Adrenal gland (tissue), 12 donors: ENCODE results near the gene HMG20B. TPM values are rescaled to one million over a fixed set of nuclear protein-coding genes. Genes with fewer than 3 reads are reported as not detected.
A peak's percentile ranks its signal among the peaks of the same experiment; 100 is the strongest.
"Not testable (repeated sequence)": the region's sequence is repeated elsewhere in the genome, so short reads cannot be mapped to it uniquely, and the experiment has no call there.

ENCODE experiments used
- DNase-seq, 7 donors: peaks; one replicate each; pipeline ENCODE4 v3.0.0-alpha.2; 2019 to 2020
- H3K27ac ChIP-seq, 5 donors: fragments of 200-600 bp; sonication (generic) in 4 of 5; 1 replicate in 3 of 5; 2 replicates in 2 of 5; pipeline versions ENCODE4 v1.5.1 to v1.8.0; 2016 to 2020; ENCODE audit warnings: mild to moderate bottlenecking in 1 of 5
- H3K27me3 ChIP-seq: fragments of 200-600 bp; 2 replicates; pipeline ENCODE4 v1.8.0; 2021
- H3K36me3 ChIP-seq, 2 donors: fragments of 200-600 bp; replicated peaks in 1 of 2; 1 replicate in 1 of 2; 2 replicates in 1 of 2; pipeline versions ENCODE4 v1.5.1 to v1.8.0; 2018 to 2022
- H3K4me1 ChIP-seq, 2 donors: fragments of 200-600 bp; replicated peaks in 1 of 2; 1 replicate in 1 of 2; 2 replicates in 1 of 2; pipeline versions ENCODE4 v1.5.1 to v1.8.0; 2018 to 2021
- H3K4me3 ChIP-seq, 4 donors: fragments of 200-600 bp; sonication (generic) in 3 of 4; one replicate each; pipeline ENCODE4 v1.5.1; 2016 to 2018
- H3K9me3 ChIP-seq, 3 donors: fragments of 200-600 bp; sonication (generic) in 1 of 3; replicated peaks in 1 of 3; 1 replicate in 2 of 3; 2 replicates in 1 of 3; pipeline versions ENCODE4 v1.5.1 to v1.8.0; 2016 to 2021
- POLR2A ChIP-seq, 2 donors: fragments of 450-650 bp; IDR thresholded peaks; one replicate each; pipeline ENCODE4 v1.6.1; 2017; ENCODE audit warnings: antibody characterized with exemption in 2 of 2, mild to moderate bottlenecking in 2 of 2, moderate library complexity in 1 of 2
- WGBS, 4 donors: extraction: QIAGEN DNeasy Blood & Tissue Kit in 2 of 4; methylation state at CpG; one replicate each; pipeline versions ENCODE4 v1.1.5 to v1.1.7; 2013 to 2017; 5-methylcytosine and 5-hydroxymethylcytosine counted together
- intact Hi-C, 2 donors: fragments of 100-400 bp; cut with DNase I; formaldehyde crosslinking; loops; one replicate each; pipeline versions ENCODE4 v1.14.1 to v1.15.0; 2022 to 2023
- polyA plus RNA-seq, 3 donors: library from polyadenylated mRNA; stranded (reverse); fragments of 200-250 nt in 2 of 3; fragments of 350-450 nt in 1 of 3; fragmentation: Illumina TruSeq in 1 of 3; extraction: RNeasy Lipid Tissue Mini Kit (QIAGEN cat#74804) in 1 of 3; gene quantifications; one replicate each; pipeline ENCODE4 v1.2.3, GENCODE V29; 2013 to 2014
- total RNA-seq, 9 donors: library from RNA; depleted of rRNA in 4 of 9; stranded (reverse); fragments of >200 nt in 4 of 9; fragments of 120-200 nt in 1 of 9; fragmentation: NEBNext Ultra II Directional in 1 of 9; extraction: Animal tissue kit (Norgen Biotek cat#: 25700) in 1 of 9; gene quantifications; one replicate each; pipeline versions ENCODE4 v1.1.0 to v1.2.4, GENCODE V29; 2013 to 2023
- TF ChIP-seq, protein P1 (sequence below), 6 experiments: fragments of 450-650 bp in 4 of 6; fragments of 200-600 bp in 2 of 6; sonication (generic) in 1 of 6; IDR thresholded peaks; 1 replicate in 5 of 6; 2 replicates in 1 of 6; pipeline versions ENCODE4 v1.5.1 to v1.8.0; 2016 to 2021; ENCODE audit warnings: antibody characterized with exemption in 6 of 6, mild to moderate bottlenecking in 2 of 6, moderate library complexity in 1 of 6
- donor health status: healthy with polysubstance abuse.
- donor health status: Bipolar disorder and iron deficiency.
- donor health status: DM: yes; HTN: yes; CAD: no.
- donor health status: DM: no; HTN: no; CAD: no.
- donor health status: DM: no; HTN: no; CAD: no.
- donor health status: DM: yes; HTN: yes; CAD: no.

The HMG20B gene
- total and polyA plus RNA-seq, 12 donors, result 18.1 to 178 (median 102) TPM

DNA sequence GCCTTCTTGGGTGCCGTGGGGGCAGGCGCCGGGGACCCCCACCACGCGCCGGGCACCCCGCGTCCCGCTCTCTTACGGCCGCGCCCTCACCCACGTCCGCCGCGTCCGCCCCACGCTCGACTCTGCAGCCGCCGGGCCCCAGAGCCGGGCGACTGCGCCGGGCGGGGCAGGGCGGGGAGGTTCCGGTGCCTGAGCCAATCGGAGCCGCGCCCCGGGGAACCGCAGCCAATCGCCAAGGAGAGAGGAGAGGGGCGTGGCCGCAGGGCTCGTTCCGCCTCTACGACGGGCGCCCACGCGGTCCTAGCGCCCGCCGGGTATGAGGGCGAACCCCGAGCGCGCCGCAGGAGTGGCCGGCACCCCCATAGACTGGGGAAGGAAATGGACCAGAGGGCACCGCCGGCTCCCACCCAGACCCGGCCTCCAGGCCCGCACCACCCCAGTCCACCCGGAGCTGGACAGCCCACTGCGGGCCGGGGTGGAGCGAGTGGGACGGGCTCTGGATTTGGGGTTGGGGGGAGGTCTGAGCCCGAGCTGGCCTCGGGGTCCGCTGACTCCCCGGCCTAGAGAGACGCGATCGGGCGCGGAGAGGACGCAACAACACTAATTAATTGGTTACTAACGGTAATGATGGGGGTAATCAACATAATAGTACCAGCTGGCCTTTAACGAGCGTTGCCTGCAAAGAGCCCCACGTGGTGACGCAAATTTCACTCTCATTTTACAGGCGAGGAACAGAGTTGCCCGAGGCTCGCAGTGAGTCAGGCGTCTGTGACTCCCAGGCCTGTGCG, 15.1 kb upstream of the HMG20B start, which contains the start of gene MFSD12:
Gene MFSD12 (minus strand): TSS at position 126 of the 788 bp plus-strand sequence. CDS start 183 bp downstream, outside the sequence.
- Histone ChIP-seq H3K9me3 (no peaks in the 10 kb centered on the region), H3K4me1 (peaks cover 14 to 24% of the 10 kb centered on the region in 2 donors), H3K36me3 (no peaks in the 10 kb centered on the region), H3K27me3 (no peaks in the 10 kb centered on the region), H3K4me3 (peak within 1 kb of the TSS; percentile 25 to 100 (median 58)), H3K27ac (peak within 1 kb of the TSS in 4 of 5 donors; percentile 59 to 89 (median 74))
- 1 to 2% (median 1%) methylated on average over 26 to 81 of the region's 81 CpGs for WGBS, 4 donors
- intact Hi-C loops, result no loop called here
- peak; percentile 93 to 97 (median 95) for DNase-seq
- TF ChIP-seq POLR2A (IDR thresholded peaks at IDR 0.05), result peak; percentile 80 to 84
- TF ChIP-seq, protein P1, sequence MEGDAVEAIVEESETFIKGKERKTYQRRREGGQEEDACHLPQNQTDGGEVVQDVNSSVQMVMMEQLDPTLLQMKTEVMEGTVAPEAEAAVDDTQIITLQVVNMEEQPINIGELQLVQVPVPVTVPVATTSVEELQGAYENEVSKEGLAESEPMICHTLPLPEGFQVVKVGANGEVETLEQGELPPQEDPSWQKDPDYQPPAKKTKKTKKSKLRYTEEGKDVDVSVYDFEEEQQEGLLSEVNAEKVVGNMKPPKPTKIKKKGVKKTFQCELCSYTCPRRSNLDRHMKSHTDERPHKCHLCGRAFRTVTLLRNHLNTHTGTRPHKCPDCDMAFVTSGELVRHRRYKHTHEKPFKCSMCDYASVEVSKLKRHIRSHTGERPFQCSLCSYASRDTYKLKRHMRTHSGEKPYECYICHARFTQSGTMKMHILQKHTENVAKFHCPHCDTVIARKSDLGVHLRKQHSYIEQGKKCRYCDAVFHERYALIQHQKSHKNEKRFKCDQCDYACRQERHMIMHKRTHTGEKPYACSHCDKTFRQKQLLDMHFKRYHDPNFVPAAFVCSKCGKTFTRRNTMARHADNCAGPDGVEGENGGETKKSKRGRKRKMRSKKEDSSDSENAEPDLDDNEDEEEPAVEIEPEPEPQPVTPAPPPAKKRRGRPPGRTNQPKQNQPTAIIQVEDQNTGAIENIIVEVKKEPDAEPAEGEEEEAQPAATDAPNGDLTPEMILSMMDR (IDR thresholded peaks at IDR 0.05), result no peak

DNA sequence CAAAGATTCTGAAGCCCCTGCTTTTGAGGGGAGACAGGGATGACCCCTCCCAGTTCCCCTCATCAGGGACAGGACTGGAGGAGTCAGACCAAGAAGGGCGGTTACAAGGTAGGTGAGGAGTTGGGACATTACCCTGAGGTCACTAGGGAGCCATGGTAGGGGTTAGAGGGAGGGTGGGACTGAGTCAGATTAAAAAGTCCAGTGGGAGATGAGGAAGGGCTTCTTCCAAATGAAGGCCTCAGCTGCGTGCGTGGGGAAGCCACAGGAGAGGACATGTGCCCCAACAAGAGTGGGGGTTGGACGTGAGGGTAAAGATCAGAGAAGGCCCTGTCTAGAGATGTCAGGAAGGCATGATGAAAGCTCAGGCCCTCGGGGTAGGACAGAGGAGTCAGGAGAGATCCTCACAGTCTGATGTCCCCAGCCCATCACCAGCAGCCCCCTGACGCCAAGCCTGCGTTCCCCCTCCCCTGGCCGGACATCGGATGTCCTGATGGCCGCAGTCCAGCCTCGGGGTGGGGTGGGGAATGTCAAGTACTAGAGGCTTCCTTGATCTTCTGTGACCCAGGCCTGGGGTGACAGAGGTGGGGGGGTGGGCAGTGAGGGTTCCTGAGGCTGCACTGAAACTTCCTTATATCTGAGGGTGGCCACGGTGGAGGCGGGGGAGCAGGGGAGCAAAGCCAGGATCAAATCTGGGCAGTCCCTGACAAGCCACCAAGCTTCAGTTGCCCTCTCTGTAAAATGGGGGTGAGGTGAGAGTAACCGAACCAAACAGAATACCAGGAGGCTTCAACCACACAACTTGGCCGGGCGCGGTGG, 8.8 kb upstream of the HMG20B start:
- no peak overlapping the region for H3K4me3 ChIP-seq
- no peaks in the 10 kb centered on the region for H3K36me3 ChIP-seq
- H3K4me1 ChIP-seq, result no peaks in the 10 kb centered on the region
- H3K9me3 ChIP-seq, result no peaks in the 10 kb centered on the region
- no peak overlapping the region for H3K27ac ChIP-seq
- DNase-seq, result peak in 1 of 7 donors; percentile 9
- H3K27me3 ChIP-seq, result no peaks in the 10 kb centered on the region
- WGBS, 4 donors, result 70 to 85% (median 81%) methylated on average over 11 to 17 of the region's 17 CpGs
- no peak for TF ChIP-seq POLR2A (IDR thresholded peaks at IDR 0.05)
- TF ChIP-seq, protein P1 (IDR thresholded peaks at IDR 0.05), result no peak
- intact Hi-C loops, result no loop called here

DNA sequence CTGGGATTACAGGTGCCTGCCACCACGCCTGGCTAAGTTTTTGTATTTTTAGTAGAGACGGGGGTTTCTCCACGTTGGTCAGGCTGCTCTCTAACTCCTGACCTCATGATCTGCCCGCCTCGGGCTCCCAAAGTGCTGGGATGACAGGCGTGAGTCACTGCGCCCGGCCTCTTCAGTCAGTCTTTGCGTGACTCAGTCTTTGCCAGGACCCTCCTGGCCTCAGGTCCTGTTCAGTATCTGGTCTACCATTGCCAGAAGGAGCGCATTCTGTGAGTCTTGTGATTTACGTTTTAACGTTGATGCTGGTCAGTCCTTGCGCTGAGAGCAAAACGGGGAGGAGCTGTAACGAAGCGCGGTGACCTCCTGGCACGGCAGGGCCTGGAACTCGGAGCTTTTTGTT, 7.6 kb upstream of the HMG20B start:
- no peak overlapping the region for H3K27ac ChIP-seq
- TF ChIP-seq, protein P1 (IDR thresholded peaks at IDR 0.05), result no peak
- no peak for TF ChIP-seq POLR2A (IDR thresholded peaks at IDR 0.05)
- intact Hi-C loops, result no loop called here
- no peak overlapping the region for H3K4me3 ChIP-seq
- no peak for DNase-seq
- no peaks in the 10 kb centered on the region for H3K9me3 ChIP-seq
- WGBS, 4 donors, result 83 to 86% (median 84%) methylated on average over 6 to 19 of the region's 19 CpGs
- no peaks in the 10 kb centered on the region for H3K27me3 ChIP-seq
- H3K36me3 ChIP-seq, result no peaks in the 10 kb centered on the region
- no peaks in the 10 kb centered on the region for H3K4me1 ChIP-seq

DNA sequence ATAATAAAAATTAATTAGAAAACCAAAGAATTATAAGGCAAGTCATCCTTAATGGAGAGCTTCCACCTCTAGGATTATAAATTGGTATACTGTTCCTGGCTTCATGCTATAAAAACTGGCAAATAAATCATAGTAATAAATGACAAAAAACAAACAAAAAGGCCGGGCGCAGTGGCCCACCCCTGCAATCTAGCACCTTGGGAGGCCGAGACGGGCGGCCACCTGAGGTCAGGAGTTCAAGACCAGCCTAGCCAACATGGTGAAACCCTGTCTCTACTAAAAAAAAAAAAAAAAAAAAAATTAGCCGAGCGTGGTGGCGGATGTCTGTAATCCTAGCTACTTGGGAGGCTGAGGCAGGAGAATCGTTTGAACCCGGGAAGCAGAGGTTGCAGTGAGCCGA, 2.7 kb upstream of the HMG20B start:
- H3K36me3 ChIP-seq, H3K27ac ChIP-seq, H3K4me3 ChIP-seq, H3K27me3 ChIP-seq, DNase-seq, H3K9me3 ChIP-seq, intact Hi-C loops: not testable (repeated sequence)
- 77 to 82% (median 80%) methylated on average over 9 to 11 of the region's 11 CpGs for WGBS, 4 donors
- peaks cover 11 to 15% of the 10 kb centered on the region in 2 donors for H3K4me1 ChIP-seq
